ENCODE results near the gene D2HGDH.
"Not testable (repeated sequence)": the region's sequence is repeated elsewhere in the genome, so short reads cannot be mapped to it uniquely, and the experiment has no call there.

D2HGDH gene

DNA sequence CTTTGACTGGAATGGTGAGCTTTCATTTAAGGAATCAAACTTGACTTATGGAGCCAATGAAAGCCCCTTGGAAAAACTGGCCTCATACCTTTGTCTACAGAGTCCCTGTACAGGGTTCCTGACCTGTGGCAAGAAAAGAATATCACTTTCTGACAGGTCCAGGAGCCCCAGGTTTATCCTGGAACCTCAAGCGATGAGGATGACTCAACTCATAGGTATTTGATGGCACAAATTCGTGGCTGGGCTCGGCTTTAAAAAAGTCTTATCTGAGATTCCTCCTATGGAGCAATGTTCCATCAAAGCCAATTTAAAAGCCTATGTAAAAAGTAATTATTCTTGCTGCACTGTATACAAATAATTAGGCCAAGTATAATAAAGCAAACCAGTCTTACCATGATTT lies 57.0 kb downstream of the D2HGDH start:
- in situ Hi-C loops (cut with MboI; ENCODE audit: low sequenced_read_pairs), result not testable (repeated sequence)

DNA sequence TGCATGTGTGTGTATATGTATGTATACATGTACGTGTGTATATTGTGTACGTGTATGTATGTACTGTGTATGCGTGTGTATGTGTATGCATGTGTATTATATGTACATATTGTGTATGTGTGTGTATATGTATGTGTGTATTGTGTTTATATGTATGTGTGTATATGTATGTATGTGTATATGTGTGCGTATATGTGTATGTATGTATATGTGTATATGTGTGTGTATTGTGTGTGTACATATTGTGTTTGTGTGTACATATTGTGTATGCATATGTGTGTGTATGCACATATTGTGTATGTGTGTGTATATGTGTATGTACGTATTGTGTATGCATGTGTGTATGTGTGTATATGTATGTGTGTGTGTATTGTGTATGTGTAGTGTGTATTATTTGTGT lies 59.0 kb downstream of the D2HGDH start:
- in situ Hi-C loops (cut with MboI; ENCODE audit: low sequenced_read_pairs), result no loop called here

GRCh38 chr2:241794250-241794823 lies 59.9 kb downstream of the D2HGDH start:
- in situ Hi-C loops (cut with MboI; ENCODE audit: low sequenced_read_pairs), result no loop called here

DNA sequence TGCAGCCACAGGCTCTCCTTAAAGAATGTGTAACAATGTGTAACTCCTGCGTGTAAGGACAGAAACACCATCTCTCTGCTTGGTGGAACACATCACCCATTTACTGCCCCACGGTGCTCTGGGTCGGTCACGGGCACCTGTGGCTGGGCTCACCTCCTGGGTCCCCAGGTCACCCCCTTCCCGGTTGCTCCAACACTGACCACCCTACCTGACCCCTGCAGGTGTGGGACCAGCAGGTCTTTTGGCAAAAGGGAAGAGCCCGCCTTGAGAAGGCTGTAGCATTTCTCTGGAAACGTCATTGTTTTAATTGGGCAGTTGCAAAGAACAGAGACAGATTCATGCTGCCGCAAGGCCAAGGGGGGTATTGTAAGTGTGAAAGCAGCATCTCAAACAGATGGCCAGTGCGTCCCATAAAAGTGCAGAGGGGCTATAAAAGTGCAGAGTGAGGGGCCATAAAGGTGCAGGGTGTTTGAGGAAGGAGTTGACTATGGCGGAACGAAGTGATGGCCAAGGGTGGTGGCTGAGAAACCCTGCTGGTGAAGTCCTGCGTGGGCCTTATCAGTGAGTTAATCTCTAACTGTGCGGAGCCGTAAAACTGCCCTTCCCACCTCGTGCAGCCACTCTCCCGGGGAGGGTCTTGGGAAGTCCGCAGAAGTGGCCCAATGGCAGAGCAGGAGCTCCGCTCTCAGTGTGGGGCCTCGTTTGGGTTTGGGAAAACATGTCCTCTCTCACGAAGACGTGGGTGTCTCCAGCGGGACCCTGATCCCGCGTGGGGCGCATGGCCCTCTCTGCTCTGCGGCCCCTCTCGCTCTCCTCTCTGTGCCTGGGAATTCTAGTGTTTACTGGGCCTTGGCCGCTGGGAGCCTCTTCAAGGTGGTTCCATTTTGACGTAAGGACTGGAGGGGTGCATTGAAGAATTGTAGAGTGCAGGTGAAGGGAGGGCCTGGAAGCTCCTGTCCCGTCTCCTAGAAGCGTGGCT lies 60.9 kb downstream of the D2HGDH start:
- in situ Hi-C loops (cut with MboI; ENCODE audit: low sequenced_read_pairs), result no loop called here

DNA sequence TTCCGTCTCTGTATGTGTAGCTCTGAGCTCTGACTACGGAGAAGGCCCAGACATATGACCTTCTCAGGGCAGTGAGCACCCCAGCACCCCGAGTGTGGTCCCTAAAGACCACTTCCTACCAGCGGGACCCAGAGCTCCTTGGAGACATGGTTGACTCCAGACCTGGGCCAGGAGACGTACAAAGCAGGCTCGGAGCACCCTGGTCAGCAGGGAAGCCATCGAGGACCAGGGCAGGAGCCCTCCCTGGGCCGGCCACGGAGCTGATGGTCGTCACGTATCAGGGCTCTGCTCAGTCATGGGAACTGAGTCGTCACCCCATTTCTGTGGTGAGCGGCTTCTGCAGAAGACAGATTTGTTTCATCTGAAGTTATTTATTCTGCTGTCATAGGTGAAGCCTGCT lies 61.8 kb downstream of the D2HGDH start:
- in situ Hi-C loops (cut with MboI; ENCODE audit: low sequenced_read_pairs), result no loop called here

GRCh38 chr2:241796610-241797138 lies 62.2 kb downstream of the D2HGDH start:
- in situ Hi-C loops (cut with MboI; ENCODE audit: low sequenced_read_pairs), result no loop called here

DNA sequence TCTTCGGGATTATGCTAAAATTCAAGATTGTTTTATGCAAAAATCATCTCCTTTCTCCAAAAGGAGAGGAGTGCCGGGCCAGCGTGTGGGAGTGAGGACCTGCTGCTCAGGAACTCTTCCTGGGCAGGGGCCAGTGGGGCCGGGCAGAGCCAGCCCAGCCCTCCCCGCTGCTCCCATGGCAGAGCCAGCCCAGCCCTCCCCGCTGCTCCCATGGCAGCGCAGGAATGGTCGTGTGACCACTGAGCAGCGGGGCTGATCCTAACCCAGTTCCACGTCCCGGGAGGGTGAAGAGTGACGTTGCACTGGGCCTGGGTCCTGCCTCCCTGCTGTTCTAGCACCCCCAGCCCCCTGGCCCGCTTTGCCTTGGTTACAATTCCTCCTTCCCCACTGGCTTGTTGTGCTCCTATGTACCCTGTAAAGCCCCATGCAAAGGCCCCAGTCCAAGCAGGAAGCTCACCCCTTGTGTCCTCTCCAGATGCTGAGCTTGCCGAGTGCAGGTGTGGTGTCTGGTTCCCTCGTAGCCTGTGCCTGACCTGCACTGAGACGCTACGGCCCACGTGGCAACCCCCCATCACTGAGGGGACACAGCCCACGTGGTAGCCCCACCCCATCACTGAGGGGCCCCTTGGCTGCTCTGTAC lies 63.1 kb downstream of the D2HGDH start:
- in situ Hi-C loops (cut with MboI; ENCODE audit: low sequenced_read_pairs), result no loop called here

GRCh38 chr2:241798081-241798630 lies 63.7 kb downstream of the D2HGDH start:
- in situ Hi-C loops (cut with MboI; ENCODE audit: low sequenced_read_pairs), result no loop called here

GRCh38 chr2:241798631-241799521 lies 64.4 kb downstream of the D2HGDH start:
- in situ Hi-C loops (cut with MboI; ENCODE audit: low sequenced_read_pairs), result no loop called here

DNA sequence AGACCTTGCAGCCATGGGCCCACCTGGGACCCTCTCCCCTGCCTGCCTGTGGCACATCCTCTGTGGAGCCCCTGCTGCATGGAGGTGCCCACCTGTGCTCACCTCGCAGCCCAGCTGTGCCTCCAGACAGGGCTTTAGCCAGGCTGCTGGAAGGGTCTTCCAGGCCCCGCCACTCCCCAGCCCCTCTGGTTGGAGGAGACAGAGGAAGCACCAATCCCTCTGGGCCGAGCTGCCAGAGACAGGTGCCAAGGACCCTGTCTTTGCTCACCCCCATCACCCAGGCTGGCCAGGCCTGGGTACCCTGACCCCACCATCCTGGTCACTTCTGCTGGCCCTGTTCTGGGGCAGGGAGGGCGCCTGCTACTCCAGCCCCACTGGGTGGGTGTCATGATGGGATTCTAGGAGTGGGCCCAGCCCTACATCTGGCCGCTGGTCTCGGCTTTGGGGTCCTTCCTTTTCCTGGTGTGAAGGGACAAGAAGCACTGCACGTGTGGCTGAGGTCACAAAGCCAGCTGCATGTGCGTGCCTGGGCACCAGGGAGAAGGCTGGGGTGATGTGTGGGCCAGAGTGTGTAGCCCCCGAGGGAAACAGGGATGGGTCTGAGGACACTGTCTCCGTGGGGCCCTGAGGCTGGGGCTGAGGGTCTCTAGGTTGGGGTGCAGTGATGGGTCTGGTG lies 65.2 kb downstream of the D2HGDH start:
- in situ Hi-C loops (cut with MboI; ENCODE audit: low sequenced_read_pairs), result no loop called here

GRCh38 chr2:241800198-241800903 lies 65.9 kb downstream of the D2HGDH start:
- in situ Hi-C loops (cut with MboI; ENCODE audit: low sequenced_read_pairs), result not testable (repeated sequence)

GRCh38 chr2:241801611-241802420 lies 67.4 kb downstream of the D2HGDH start:
- in situ Hi-C loops (cut with MboI; ENCODE audit: low sequenced_read_pairs), result no loop called here

GRCh38 chr2:241802421-241803318 lies 68.2 kb downstream of the D2HGDH start:
- in situ Hi-C loops (cut with MboI; ENCODE audit: low sequenced_read_pairs), result no loop called here

GRCh38 chr2:241803387-241804325 lies 69.2 kb downstream of the D2HGDH start:
- in situ Hi-C loops (cut with MboI; ENCODE audit: low sequenced_read_pairs), result no loop called here

GRCh38 chr2:241804326-241805229 lies 70.1 kb downstream of the D2HGDH start:
- in situ Hi-C loops (cut with MboI; ENCODE audit: low sequenced_read_pairs), result no loop called here
